Stimulated activated CD4-positive, alpha-beta T cell treated with anti-CD3 and anti-CD28 coated beads, Interleukin-1b, Interleukin-23, amount 100 ng/mL, for 48 hours (primary cell): ENCODE results near the gene CD164L2.
A peak's percentile ranks its signal among the peaks of the same experiment; 100 is the strongest.
"Not testable (repeated sequence)": the region's sequence is repeated elsewhere in the genome, so short reads cannot be mapped to it uniquely, and the experiment has no call there.

ENCODE experiments used
- DNase-seq: peaks from one replicate; pipeline ENCODE4 v3.0.0-alpha.2; 2020

Gene CD164L2

GRCh38 chr1:27383039-27383605 lies at the start of gene CD164L2:
CD164L2 (minus strand) TSS chr1:27383333; CDS start chr1:27383239, 94 bp downstream.
- DNase-seq = peak; percentile 42

DNA sequence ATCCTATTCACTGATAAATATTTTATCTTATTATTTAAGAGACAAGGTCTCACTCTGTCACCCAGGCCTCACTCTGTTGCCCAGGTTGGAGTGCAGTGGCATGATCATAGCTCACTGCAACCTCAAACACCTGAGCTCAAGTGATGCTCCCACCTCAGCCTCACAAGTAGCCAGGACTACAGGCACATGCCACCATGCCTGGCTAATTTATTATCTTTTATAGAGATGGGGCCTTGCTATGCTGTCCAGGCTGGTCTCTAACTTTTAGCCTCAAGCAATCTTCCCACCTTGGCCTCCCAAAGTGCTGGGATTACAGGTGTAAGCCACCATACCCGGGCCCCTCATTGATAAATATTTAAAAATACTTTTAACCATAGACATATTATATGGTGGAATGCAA lies 49.6 kb upstream of the CD164L2 start:
- not testable (repeated sequence) for DNase-seq

DNA sequence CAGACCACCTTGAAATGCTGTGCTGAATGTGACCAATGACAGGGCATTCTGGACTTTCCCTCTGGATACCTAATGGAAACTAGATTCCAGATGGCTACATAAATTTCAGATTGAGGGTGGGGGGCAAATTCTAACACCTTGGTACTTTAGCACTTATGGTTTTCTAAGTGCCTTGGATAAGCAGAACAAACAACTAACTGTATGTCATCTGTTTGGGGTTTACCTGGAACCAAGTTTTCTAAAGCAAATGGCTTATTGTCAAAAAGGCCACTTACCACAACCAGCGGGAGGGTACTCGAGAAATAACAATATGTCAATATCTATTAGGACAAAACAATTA lies 48.4 kb upstream of the CD164L2 start:
- no peak for DNase-seq

DNA sequence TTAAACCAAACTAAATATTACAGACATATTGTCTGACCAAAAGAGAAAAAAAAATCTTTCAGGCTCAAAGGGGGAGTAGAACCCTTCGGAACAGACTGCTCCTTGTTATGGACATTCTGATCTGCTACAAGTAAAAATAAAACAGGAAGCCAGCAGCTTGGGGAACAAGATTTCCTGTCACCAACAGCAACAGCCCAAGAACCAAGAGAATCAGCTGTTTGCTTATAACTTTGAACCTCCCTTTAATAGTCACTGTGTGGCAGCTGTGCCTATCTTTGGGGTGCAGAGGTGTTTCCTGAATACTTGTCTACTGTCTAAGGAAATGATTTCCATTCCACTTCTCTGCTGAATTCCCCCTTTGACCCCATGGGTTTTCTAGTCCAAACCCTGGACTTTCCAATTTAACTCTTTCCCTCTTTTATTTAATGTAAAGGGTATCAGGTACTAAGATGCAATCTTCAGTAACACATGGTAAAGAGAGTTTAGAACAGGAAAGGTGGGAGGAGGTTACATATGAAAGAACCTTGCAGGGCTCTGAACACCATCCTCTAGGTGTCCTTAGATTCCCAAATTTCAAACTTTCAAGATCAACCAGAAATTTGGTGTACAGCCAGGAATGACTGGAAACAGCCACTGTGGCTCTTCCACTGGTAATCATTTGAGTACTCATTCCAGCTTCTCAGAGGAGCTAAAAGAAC lies 47.9 kb upstream of the CD164L2 start:
- no peak for DNase-seq

DNA sequence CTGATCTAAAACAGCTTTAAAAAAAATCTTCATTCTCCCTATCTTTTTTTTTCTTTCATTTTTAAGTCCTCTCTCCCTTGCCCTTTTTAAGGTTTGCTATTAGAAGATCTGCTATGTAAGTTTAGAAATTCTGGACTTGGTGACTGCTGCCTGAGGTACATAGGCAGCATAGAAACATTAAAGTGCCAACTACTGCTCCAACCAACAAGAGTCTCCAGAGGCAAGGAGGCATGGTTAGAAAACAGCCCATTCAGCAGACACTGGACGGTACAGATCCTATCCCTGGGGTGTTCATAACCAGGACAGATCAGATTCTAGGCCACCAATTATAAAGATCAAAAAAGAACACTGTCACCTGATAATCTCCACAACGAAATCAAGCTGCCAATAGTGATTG lies 45.9 kb upstream of the CD164L2 start:
- DNase-seq = no peak

- DNase-seq = peak; percentile 28
Measured at GRCh38 chr1:27428316-27429028, 45.3 kb upstream of the CD164L2 start.

DNA sequence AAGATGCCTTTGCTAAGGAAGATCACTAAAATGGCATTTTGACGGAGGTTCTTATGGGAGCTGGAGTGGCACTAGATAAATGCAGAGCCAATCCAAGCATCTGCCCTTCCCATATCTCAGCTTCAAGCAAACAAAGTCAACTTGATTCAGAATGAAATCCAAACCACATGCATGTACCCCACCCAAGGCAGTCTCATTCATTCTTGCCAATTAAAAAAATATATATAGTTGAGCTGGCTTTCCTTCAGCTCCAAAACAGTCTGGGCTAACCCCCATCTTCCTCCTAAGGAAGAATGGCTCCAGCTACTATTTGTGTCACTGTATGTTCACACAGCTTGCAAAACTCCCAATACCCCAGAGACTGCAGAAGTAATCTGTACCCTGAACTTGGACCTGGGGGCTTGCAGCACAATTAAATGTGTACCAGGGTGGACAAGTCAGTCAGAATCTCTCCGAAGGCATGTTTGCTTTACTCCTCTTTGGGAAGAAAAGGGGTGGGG lies 44.7 kb upstream of the CD164L2 start:
- no peak for DNase-seq

DNA sequence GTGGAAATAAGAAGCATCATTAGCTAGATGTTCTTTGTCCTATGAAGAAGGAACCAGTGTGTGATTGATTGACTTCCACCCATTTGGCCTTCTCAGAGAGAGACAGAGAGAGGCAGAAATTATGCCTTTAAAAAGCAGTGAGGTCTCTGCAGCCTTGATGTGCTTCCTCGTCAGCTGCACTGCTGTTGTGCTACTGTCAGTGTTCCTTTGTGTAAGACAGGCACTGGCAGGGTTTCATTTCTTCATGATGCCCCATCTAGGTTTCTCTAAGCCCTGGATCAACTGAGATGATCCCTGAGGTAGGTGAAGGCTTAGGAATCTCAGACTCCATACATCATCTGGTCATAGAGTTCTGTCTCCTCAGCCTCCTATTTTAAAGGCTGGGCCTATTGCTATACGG lies 44.2 kb upstream of the CD164L2 start:
- no peak for DNase-seq

GRCh38 chr1:27423709-27424108 lies 40.6 kb upstream of the CD164L2 start:
- DNase-seq = no peak

DNA sequence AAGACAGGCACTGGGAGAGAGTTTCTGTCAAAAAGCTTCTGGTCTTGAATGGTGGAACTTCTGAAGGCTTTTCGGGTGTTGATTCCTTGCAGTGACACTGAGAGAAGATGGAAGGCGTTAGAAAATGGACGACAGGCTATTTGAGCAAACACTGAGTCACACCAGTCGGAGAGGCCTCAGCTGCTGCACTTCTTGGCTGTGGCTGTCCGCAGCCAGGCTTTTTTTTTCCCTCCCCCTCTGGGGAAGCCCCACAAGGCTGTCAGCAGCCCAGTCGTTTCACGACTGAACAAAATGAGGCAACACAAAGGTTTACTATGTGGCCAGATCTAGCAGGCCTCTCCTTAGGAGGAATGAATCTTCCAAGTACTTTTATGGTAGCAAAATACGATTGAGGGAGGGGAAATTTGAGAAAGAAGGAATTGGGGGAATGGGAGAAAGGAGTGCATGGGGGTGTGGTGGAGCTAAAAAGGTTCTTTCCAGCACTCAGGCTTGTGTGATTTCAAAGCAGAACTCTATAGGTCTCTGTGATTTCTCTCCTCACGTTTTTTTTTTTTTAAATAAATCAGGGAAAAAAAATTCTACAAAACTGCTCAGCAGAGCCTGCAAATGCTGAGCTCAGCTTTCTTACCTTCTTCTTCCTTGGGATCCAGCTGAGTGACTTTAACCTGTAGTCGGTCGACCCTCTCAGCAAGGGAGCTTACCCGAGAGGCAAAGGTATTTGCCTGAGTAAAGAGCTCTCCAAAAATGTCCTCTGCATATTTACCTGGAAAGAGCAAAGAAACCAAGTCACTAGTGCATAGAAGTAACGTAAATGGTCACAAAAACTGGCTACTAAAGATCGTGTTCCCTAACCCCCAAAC lies 35.4 kb upstream of the CD164L2 start:
- DNase-seq = peak; percentile 81

DNA sequence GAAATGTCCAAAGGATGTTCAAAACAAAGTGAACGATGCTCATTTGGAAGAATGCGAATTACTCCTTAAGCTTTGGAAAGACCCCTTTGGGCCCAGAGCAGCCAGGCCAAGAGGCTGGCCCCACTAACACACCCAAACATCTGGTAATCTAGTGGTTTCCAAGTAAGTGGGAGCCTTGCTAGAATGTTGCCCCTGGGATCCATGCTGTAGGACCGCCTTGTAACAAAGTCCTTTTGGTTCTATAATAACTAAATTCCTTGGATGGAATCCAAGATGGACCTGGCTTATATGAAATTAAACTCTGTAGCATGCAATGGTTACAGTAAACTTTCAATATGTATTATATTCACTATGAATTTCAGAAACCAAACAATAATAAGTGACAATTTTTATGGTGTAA lies 34.6 kb upstream of the CD164L2 start:
- no peak for DNase-seq

DNA sequence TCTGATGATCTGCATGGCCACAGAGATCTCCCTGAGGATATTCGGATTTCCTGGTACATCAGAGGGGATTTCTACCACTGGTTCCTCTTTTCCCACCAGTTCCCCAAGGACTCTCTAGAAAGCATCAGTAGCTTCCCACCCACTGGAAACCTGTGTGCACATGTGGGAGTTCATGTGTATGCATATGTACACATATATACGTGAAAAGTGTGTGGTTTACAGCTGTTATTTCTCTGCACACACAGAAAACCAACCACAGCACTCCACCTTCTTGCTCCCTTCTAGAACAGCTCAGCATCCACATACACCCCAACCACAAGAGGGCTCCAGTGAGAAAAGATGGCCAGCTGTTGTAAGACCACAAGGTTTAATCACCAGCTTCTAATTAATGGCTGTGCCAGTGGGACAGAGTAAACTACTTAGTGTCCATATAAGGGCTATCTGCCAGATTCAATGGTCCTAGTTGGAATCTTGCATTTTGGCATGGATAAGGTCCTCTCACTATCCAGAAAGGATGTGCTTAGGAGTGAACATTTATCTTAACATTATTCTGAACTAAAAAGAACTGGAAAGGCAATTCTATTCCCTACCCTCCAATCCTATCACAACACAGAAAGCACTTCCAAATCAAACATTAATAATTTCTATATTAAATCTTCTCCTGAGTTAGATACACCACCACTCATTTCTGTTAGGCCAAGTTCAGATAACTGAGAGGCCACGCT lies 33.4 kb upstream of the CD164L2 start:
- DNase-seq = peak; percentile 60

DNA sequence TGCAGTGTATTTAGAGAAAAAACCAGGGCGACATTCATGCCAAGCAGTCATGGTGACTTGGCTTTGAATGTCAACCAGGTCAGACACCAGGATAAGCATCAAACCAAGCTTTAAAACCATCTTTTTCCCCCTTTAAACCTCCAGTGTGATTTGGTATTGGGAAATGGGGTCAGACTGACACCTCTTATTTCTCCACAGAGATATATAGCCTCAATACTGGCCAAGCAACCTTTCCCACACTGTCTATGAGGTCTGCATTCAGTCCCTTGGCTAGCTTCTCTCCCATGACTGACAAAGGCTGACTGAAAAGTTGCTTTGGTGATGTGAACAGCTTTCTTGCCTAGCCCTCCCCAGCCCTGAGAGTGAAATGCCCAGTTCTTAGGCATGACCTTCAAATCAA lies 31.0 kb upstream of the CD164L2 start:
- no peak for DNase-seq

DNA sequence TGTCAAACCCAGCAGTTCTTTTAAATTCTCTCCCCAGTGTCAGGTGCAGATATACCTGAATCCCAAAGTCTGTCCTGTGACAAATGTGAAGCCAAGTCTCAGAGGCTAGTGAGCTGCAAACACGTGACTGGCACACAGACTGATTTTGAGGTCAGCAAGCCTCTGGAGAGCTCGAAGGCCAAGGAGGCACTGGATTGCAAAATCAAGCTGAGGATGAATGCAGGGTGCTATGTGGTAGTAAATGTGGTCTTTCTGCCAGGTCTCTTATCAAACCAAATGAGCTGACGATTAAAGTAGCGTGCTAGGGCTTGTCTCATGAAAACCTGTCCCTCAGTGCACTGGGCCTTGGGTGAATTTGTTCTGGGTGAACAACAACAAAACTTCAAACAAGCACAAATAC lies 29.9 kb upstream of the CD164L2 start:
- DNase-seq = no peak

DNA sequence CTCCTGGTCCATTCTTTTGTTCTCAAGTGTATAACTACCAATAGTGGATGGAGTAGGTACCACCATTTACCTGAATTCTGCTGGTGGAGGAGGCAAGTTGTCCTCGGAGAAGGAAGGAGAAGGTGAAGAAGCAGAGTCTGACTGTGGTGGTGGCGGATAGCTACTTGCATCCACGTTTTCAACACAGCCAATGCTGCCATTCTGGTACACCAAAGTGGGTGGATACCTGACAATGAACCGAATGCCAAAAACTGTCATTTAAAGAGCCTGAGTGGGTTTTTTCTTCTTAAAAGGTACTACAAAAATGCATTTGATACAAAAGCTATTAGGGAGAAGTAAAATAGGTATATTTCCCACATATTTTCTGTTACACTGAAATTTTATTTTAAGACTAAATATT lies 29.4 kb upstream of the CD164L2 start:
- no peak for DNase-seq

DNA sequence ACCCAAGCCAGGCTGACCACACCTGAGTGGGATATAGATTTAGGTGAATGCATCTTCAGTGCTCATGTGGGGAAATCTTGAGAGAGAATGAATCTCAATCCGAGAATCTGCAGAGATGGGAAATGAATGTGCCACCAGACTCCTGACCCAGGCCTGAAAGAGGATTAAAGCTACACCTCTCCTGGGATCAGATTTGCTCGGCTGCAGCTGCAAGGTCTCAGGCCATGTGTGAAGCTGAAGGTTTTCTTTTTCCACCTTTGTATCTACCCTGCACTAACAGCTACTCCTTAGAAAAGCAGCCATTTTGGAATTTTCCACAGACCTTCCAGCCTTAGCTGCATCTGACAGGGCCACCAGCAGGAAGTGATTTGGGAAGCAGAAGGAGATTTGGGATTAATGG lies 27.6 kb upstream of the CD164L2 start:
- no peak for DNase-seq

GRCh38 chr1:27409669-27410068 lies 26.5 kb upstream of the CD164L2 start:
- DNase-seq = no peak

DNA sequence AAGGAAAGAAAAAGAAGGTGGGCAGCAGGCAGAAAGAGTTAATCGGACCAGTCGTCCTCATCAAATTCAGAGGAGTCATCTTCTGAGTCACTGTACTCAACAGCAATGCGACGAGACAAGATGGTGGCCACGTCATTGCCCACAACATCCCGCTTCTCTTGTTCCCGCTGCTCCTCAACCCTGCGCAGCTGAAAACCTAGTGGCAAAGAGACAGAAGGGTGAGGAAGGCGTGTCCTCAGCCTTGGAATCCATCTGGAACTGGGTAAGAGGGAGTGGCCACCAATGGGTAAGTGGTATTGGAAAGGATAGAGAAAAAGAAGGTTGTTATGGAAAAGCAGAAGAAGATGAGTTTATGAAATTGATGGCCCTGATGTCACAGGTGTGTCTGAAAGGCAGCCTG lies 25.0 kb upstream of the CD164L2 start:
- DNase-seq = no peak

DNA sequence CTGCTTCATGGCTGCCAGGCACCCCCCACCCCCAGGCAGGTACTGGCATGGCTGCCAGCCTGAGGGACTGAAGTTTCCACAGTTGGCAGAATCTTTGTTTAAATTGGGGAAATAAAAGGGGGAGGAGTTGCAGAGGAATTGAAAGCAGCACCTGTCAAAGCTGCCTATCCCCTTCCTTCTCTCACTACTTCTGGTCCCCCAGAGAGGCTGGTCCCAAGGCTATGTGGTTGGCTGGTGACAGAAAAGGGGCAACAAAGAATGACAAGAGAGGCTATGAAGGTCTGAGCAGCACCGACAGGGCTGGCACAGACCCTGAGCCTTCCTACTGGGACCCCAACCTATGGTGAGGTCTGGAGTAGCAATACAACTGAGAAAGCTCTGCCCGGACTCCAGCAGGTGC lies 23.7 kb upstream of the CD164L2 start:
- not testable (repeated sequence) for DNase-seq

- DNase-seq = no peak
Measured at GRCh38 chr1:27406362-27406680, 23.2 kb upstream of the CD164L2 start.

GRCh38 chr1:27405598-27406361 lies 22.6 kb upstream of the CD164L2 start:
- not testable (repeated sequence) for DNase-seq

GRCh38 chr1:27405074-27405473 lies 21.9 kb upstream of the CD164L2 start:
- no peak for DNase-seq
